ENCODE data around the gene AKT1.
A peak's percentile ranks its signal among the peaks of the same experiment; 100 is the strongest.
"Not testable (repeated sequence)": the region's sequence is repeated elsewhere in the genome, so short reads cannot be mapped to it uniquely, and the experiment has no call there.

Gene AKT1

GRCh38 chr14:104734991-104735779 is 60.4 kb downstream of the AKT1 start:
- no peak for DNase-seq

GRCh38 chr14:104734601-104734990 is 61.0 kb downstream of the AKT1 start:
- no peak for DNase-seq

GRCh38 chr14:104734051-104734587 is 61.4 kb downstream of the AKT1 start:
- DNase-seq, result no peak

- no peak for DNase-seq
Observed at GRCh38 chr14:104732931-104733681, 62.4 kb downstream of the AKT1 start.

- no peak for DNase-seq
Observed at GRCh38 chr14:104732355-104732804, 63.2 kb downstream of the AKT1 start.

GRCh38 chr14:104731320-104732294 is 63.9 kb downstream of the AKT1 start:
- DNase-seq, result no peak

GRCh38 chr14:104730487-104730886 is 65.1 kb downstream of the AKT1 start:
- no peak for DNase-seq

- no peak for DNase-seq
Observed at GRCh38 chr14:104729835-104730181, 65.7 kb downstream of the AKT1 start.

GRCh38 chr14:104729176-104729834 is 66.2 kb downstream of the AKT1 start:
- DNase-seq, result not testable (repeated sequence)

GRCh38 chr14:104728631-104729030 is 66.9 kb downstream of the AKT1 start:
- no peak for DNase-seq

GRCh38 chr14:104726600-104727451 is 68.7 kb downstream of the AKT1 start:
- DNase-seq, result no peak

- no peak for DNase-seq
Observed at GRCh38 chr14:104725772-104726548, 69.6 kb downstream of the AKT1 start.

GRCh38 chr14:104724981-104725771 is 70.4 kb downstream of the AKT1 start:
- no peak for DNase-seq

- no peak for DNase-seq
Observed at GRCh38 chr14:104724407-104724980, 71.1 kb downstream of the AKT1 start.

GRCh38 chr14:104723651-104724406 is 71.7 kb downstream of the AKT1 start, which contains the start of gene ADSS1:
ADSS1 (plus strand) TSS chr14:104724229; CDS start chr14:104724271, 42 bp downstream.
- peak; percentile 66 for DNase-seq

GRCh38 chr14:104722938-104723650 is 72.5 kb downstream of the AKT1 start:
- no peak for DNase-seq

Measured in activated CD4-positive, alpha-beta T cell treated with anti-CD3 and anti-CD28 coated beads, Interleukin-2, Interleukin-6, amounts not matched to agents 100 ng/mL and 50 ng/mL, durations not matched to agents 16 hours and 8 hours (primary cell).